ENCODE data around the gene SGPL1. TPM values are rescaled to one million over a fixed set of nuclear protein-coding genes. Genes with fewer than 3 reads are reported as not detected.

The SGPL1 gene
- total RNA-seq, 2 donors from 2014 or later, result 27.4 to 40.5 TPM

DNA sequence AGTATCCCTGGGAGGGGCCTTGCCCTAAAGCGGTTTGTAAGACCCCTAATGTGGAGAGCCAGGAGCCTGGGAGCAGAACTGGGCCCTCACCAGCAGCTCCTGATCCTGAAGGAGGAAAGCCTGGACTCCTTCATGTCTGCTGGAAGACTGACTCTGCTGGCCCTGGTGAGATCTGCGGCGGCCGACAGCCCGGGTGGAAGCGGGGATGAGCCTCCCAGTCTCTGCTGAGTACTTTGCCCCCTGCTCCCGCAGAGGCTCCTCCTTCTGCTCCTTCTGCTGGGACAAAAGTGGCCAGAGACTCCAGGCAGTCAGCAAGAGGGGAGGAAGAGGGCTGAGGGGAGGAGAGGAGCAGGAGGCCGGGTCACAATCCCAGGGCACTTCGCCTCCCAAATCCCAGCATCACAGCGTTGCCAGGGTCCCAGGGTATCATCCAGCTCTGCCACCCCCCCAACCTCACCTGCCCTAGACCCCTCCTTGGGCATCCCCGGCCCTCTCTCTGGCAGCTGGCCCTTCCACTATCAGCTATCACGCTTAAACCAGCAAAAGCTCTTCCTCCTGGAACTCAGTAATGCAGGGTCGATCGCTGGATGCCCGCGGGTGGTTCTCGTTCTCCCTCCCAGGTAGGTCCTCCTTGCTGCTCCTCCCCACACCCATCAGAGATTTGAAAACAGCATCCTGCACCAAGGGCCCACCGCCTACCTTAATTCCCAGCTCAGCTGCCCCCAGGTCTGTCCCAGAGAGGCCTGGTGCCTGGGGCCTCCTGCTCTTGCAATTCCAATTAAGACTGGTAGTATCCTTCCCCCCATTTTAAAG is 38.5 kb upstream of the SGPL1 start:
- H3K36me3 Mint-ChIP-seq, result no peaks in the 10 kb centered on the region
- ATAC-seq (no peak), DNase-seq (ENCODE audit: low spot score) (peak; percentile 23)
- peaks cover 0 to 8% of the 10 kb centered on the region in 2 donors for H3K4me1 Mint-ChIP-seq (ENCODE audit: low read depth in 2 of 2)
- H3K4me3 Mint-ChIP-seq, result no peak overlapping the region
- H3K27ac Mint-ChIP-seq, result no peak overlapping the region
- H3K27me3 Mint-ChIP-seq, result no peaks in the 10 kb centered on the region
- H3K9me3 Mint-ChIP-seq, result no peaks in the 10 kb centered on the region

DNA sequence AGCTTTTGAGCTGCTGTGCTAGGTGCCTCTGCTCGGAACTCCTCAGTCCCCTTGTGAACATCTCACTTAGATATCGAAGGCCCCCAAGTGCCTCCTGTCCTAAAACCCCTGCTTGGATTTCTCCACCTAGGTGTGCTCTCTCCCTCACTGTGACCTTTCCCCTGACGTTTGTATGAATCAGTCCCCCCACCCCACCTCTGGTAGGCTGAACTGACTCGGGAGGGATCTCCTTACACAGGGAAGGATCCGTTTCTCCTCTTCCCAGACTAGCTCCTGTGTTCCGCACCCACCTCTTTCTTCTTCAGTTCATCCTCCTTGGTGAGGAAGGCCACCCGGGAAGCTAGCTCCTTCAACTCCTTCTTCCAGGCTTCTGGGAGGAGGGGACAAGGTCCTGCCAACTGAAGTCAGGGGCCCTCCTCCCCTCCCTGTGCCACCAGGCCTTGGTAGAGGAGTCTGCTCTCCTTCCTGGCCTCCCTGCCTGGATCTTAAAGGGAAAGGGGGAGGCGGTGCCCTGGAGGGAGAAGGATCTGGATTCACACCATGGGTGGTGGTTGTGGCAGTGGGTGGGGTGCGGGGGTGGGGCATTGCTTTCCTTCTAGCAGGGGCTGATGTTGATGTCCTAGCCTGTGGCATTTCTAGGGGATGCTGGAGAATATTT is 37.4 kb upstream of the SGPL1 start:
- DNase-seq (ENCODE audit: low spot score), result peak; percentile 42
- H3K27me3 Mint-ChIP-seq, result no peaks in the 10 kb centered on the region
- ATAC-seq, result no peak
- no peak overlapping the region for H3K4me3 Mint-ChIP-seq
- H3K9me3 Mint-ChIP-seq, result no peaks in the 10 kb centered on the region
- H3K27ac Mint-ChIP-seq, result no peak overlapping the region
- H3K4me1 Mint-ChIP-seq (ENCODE audit: low read depth in 2 of 2), result peaks cover 5 to 13% of the 10 kb centered on the region in 2 donors
- no peaks in the 10 kb centered on the region for H3K36me3 Mint-ChIP-seq

DNA sequence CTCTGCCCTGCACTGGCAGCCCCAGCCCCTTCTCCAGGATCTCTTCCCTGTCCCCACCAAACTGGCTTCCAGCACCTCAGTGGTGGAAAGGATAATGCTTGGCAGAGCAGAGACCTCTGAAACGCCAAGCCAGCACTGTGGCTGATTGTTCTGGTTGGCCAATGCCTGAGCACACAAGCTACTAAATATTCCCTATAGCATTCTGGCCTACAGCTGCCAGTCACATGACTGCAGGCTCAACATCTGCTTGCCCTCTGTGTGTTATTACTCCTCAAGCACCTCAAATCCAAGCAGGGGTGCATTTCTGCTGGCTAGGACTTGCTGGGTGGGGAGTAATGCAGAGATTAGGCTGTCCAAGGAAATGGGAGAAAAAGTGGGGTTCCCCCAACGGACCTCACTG is 36.7 kb upstream of the SGPL1 start:
- H3K36me3 Mint-ChIP-seq, result no peaks in the 10 kb centered on the region
- no peak for ATAC-seq
- no peaks in the 10 kb centered on the region for H3K9me3 Mint-ChIP-seq
- H3K27me3 Mint-ChIP-seq, result no peaks in the 10 kb centered on the region
- H3K4me3 Mint-ChIP-seq, result no peak overlapping the region
- DNase-seq (ENCODE audit: low spot score), result peak; percentile 35
- no peak overlapping the region for H3K27ac Mint-ChIP-seq
- peaks cover 9 to 15% of the 10 kb centered on the region in 2 donors for H3K4me1 Mint-ChIP-seq (ENCODE audit: low read depth in 2 of 2)

DNA sequence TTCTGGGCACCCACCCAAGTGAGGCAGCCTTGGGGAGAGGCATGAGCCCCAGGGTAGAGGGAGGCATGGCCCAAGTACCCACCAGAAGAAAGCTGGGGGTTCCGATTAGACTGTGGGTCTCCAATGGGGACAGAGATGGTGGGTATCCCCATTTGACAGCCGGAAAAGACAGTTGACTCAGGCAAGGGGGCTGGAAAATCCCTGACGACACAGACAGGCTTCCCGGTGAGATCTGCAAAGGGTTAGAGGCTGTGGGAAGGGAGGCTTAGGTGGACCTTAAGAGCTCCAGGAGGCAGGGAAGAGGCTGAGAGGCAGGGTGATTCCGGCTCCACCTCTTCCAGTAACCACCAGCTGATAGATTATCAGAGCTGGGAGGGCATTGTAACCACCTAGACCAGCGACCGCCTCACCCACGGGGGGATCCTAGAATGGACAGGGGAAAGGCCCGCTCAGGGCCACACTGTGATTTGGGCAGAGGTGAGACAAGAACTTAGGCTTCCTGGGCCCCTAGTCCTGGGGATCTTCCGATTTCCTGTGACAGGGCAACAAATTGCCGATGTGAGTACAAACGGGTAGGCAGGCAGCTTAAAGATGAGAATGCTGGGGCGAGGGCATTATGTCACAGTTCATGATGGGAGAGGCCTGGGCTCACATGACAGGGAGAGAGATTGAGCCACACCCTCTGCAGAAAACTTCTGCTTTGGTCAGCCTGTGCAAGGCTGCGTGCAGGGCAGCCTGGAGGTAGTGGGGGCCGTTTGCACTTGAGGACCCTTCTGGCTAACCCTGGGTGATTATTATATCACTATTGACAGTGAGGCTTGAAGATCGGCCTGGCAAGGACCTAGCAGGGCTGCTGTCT is 36.0 kb upstream of the SGPL1 start:
- no peak overlapping the region for H3K27ac Mint-ChIP-seq

DNA sequence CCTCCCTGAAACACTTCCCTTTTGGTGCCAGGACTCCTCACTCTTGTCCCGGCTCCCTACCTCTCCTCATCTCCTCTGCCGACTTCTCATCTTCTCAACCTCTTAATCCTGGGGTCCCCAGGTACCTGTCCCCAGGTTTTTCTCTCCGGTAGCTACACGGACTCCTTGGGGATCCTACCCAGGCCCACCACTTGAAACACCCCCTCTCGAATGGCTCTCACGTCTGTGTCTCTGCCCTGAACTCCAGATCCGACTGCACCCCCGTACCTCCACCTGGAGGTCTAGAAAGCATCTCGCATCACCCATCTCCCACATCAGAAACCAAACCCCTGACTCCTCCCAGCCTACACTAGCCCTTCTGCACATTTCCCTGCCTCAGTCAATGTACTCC is 35.4 kb upstream of the SGPL1 start:
- ATAC-seq (no peak), DNase-seq (ENCODE audit: low spot score) (no peak)
- Mint-ChIP-seq H3K4me1 (ENCODE audit: low read depth in 2 of 2) (peaks cover 20 to 28% of the 10 kb centered on the region in 2 donors), H3K27ac (no peak overlapping the region), H3K9me3 (no peaks in the 10 kb centered on the region), H3K27me3 (no peaks in the 10 kb centered on the region), H3K4me3 (no peak overlapping the region), H3K36me3 (no peaks in the 10 kb centered on the region)

More for the DNA sequence above, 36.0 kb upstream of the SGPL1 start:
- H3K36me3 Mint-ChIP-seq, result no peaks in the 10 kb centered on the region
- no peak overlapping the region for H3K4me3 Mint-ChIP-seq
- DNase-seq (ENCODE audit: low spot score) (peak; percentile 47), ATAC-seq (no peak)
- H3K9me3 Mint-ChIP-seq, result no peaks in the 10 kb centered on the region
- H3K4me1 Mint-ChIP-seq (ENCODE audit: low read depth in 2 of 2), result peaks cover 15 to 22% of the 10 kb centered on the region in 2 donors
- no peaks in the 10 kb centered on the region for H3K27me3 Mint-ChIP-seq

DNA sequence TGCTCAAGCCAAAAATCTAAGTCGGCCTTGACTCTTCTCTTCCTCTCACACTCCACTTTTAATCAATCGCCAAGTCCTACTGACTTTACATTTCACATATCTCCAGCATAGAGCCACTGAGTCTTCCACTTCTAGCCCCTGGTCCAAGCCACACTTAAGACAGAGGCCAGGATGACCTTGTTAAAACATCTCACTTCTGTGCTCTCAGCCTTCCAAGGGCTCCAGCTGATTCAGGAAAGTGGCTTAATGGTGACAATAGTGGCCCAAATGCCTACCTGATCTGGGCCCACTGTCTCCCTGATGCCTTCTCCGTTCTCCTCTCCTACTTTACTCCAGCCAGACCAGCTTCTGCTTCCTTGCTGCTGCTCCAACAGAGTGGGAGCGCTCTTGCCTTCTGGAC is 35.0 kb upstream of the SGPL1 start:
- ATAC-seq (no peak), DNase-seq (ENCODE audit: low spot score) (peak; percentile 18)
- H3K9me3 Mint-ChIP-seq, result no peaks in the 10 kb centered on the region
- no peak overlapping the region for H3K4me3 Mint-ChIP-seq
- H3K36me3 Mint-ChIP-seq, result no peaks in the 10 kb centered on the region
- H3K4me1 Mint-ChIP-seq (ENCODE audit: low read depth in 2 of 2), result peaks cover 22 to 28% of the 10 kb centered on the region in 2 donors
- H3K27me3 Mint-ChIP-seq, result no peaks in the 10 kb centered on the region
- peak overlapping the region in 1 of 2 donors; percentile 17 for H3K27ac Mint-ChIP-seq

DNA sequence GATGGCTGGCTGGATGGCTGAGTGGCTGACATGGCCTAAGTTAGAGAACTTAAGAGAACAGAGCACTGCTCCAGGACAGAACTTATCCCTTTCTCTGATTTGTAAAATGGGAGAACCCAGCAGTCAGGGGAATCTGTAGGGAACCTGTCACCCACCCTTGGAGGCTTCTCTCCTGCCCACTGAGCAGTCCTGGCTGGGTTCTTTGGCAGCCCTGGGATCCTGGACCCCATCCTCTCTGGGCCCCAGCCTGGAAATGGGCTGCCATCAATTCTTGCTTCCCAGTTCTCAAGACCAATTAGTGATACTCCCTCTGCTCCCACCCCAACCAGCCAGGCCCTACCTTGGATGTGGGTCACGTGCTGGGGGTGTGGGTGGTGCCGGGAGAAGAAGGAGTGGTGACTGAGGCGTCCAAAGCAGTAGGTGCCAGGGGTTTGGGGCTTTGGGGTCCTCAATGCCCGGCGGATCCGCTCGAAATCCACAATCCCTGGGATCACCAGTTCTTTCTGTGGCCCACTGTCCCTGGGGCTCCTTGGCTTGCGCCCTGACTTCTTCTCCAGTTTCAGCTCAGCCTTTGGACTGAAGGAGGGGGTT is 34.2 kb upstream of the SGPL1 start:
- no peaks in the 10 kb centered on the region for H3K36me3 Mint-ChIP-seq
- peaks cover 30 to 36% of the 10 kb centered on the region in 2 donors for H3K4me1 Mint-ChIP-seq (ENCODE audit: low read depth in 2 of 2)
- no peaks in the 10 kb centered on the region for H3K27me3 Mint-ChIP-seq
- H3K27ac Mint-ChIP-seq, result peak overlapping the region in 1 of 2 donors; percentile 17
- H3K4me3 Mint-ChIP-seq, result no peak overlapping the region
- ATAC-seq (no peak), DNase-seq (ENCODE audit: low spot score) (peak; percentile 42)
- H3K9me3 Mint-ChIP-seq, result no peaks in the 10 kb centered on the region

DNA sequence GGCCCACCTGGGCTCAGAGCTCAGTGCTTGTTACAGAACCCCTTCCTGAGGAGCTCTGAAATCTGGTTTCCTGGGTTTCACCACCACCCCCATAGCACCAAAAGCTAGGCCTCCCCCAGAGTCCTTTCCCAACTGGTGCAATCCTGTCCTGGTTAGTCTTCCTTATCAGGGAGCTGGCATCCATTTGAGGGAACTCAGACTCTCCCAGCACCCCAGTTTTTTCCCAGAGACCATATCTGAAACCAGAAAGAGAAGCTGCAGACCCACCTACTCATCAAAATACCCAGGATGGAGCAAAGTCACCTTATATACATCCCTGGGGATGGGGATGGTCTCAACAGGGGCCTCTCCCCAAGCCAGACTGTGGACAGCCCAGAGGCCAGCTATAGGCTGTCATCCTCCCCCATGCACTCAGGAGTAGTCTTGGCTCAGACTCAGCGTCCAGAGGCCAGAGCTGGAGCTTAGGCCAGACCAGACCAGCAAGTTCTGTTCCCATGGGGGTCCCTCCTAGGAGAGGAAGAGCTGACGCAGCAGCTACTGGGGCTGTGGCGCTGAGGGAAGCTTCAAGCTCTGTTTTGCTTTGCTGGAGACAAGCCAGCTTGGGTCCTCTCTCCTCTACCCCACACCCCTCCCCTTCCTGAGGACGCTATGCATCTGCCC is 33.5 kb upstream of the SGPL1 start:
- H3K4me3 Mint-ChIP-seq, result no peak overlapping the region
- H3K36me3 Mint-ChIP-seq, result no peaks in the 10 kb centered on the region
- DNase-seq (ENCODE audit: low spot score), result peak; percentile 54
- no peaks in the 10 kb centered on the region for H3K9me3 Mint-ChIP-seq
- no peak for ATAC-seq
- no peak overlapping the region for H3K27ac Mint-ChIP-seq
- H3K4me1 Mint-ChIP-seq (ENCODE audit: low read depth in 2 of 2), result peaks cover 37 to 42% of the 10 kb centered on the region in 2 donors
- H3K27me3 Mint-ChIP-seq, result no peaks in the 10 kb centered on the region

DNA sequence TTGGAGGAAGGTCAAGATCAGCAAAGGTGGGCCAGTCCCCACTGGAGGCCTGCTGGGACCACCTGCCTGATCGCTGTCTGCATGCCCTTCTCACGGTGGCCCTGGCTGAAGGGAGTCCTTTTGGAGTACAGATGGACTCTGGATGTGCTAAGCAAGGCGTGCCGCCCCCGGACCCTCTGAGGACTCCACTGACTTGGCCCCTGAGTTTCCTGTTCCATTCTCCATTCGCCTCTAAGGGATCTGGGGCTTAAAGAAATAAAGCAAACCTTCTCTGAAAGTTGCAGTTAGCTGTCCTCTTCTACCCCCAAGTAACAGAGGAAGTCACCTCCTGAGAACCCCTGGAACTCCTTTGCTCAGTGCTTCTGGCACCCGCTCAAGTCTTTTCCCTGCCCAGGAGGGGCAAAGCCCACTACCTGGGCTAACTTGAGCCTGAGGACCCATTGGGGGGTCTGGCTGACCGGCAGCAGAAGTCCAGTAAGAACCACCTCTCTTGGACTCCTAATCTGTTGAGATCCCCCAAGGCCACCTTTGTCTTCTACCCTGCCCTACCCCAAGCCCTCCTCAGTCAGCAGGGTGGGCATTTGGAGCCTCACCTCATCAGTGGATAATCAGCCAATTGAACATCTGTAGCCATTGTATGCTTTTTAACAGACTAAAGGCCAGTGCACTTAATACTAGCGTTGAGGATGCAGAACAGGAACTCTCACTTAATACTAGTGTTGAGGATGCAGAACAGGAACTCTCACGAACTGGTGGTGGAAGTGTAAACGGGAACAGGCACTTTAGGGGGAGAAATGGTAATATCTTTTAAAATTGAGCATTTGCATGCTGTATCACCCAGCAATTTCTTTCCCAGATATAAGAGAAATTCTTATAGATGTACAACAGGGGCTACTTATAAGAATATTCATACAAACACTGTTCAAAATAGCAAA is 32.7 kb upstream of the SGPL1 start:
- no peak overlapping the region for H3K4me3 Mint-ChIP-seq
- DNase-seq (ENCODE audit: low spot score), result no peak
- H3K27ac Mint-ChIP-seq, result peak overlapping the region in 1 of 2 donors; percentile 67
- peaks cover 37 to 45% of the 10 kb centered on the region in 2 donors for H3K4me1 Mint-ChIP-seq (ENCODE audit: low read depth in 2 of 2)
- H3K27me3 Mint-ChIP-seq, result no peaks in the 10 kb centered on the region
- H3K9me3 Mint-ChIP-seq, result no peaks in the 10 kb centered on the region
- H3K36me3 Mint-ChIP-seq, result no peaks in the 10 kb centered on the region
- ATAC-seq, result no peak

DNA sequence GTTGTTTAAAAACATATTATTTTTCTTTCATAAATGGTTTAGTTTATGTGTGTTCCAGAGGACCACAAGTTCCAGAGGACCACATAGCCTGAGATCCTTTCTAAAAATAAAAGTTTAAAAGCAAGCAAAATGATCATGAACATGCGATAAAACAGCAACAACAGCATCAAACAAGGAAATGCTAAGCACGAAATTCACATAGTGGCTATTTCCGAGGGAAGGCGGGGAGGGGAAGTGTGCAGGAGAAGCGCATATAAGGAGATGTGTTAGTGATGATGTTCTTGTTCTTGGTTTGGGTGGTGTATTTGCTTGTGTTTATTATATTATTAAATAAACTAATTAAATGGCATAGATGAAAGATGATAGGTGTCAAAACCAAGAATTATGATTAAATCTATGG is 31.7 kb upstream of the SGPL1 start:
- peaks cover 40 to 53% of the 10 kb centered on the region in 2 donors for H3K4me1 Mint-ChIP-seq (ENCODE audit: low read depth in 2 of 2)
- H3K4me3 Mint-ChIP-seq, result no peak overlapping the region
- no peak overlapping the region for H3K27ac Mint-ChIP-seq
- ATAC-seq (no peak), DNase-seq (ENCODE audit: low spot score) (no peak)
- no peaks in the 10 kb centered on the region for H3K27me3 Mint-ChIP-seq
- H3K9me3 Mint-ChIP-seq, result no peaks in the 10 kb centered on the region
- H3K36me3 Mint-ChIP-seq, result no peaks in the 10 kb centered on the region

DNA sequence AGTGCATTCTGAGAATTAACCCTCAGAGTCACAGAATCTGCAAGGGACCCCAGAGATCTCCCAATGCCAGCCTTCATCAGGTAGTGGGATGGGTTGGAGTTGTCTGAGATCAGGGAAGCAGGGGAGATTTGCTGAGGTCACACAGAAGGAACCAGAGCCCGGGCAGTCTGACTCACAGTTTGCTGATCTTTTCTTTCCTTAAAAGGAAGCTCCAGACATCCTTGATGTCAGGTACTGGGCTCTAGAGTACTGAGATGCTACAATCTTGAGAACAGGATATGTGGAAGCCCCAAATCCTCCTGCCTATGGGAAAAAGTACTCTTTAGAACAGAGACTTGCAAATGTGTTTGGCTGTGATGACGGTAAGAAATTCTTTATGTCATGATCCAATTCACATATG is 31.3 kb upstream of the SGPL1 start:
- Mint-ChIP-seq H3K27ac (no peak overlapping the region), H3K4me1 (ENCODE audit: low read depth in 2 of 2) (peaks cover 40 to 53% of the 10 kb centered on the region in 2 donors), H3K27me3 (no peaks in the 10 kb centered on the region), H3K36me3 (no peaks in the 10 kb centered on the region), H3K4me3 (peak overlapping the region; percentile 20), H3K9me3 (no peaks in the 10 kb centered on the region)
- ATAC-seq, result no peak
- DNase-seq (ENCODE audit: low spot score), result no peak

DNA sequence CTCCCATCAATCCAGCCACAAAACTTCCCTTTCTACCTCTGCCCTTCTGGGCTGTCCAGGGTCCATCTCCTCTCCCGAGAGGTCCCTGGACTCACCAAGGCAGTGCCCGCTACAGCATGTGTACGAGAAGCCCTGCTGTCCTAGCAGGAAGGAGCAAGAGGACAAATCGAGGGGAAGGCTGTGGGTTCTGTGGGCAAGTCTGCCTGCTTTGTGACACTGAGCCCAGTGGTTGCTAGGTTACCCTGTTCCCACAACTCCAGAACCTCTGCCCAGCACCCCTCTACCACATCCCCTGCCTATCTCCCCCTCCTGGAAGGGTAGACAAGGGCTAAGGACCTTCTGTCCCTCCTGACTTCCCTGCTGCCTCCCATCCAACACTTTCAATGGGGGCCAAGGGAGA is 30.6 kb upstream of the SGPL1 start, which contains the start of gene TBATA:
TSS of gene TBATA (minus strand) at position 188 of the 400 bp plus-strand sequence. CDS start 1,998 bp downstream, outside the sequence.
- Mint-ChIP-seq H3K27me3 (no peaks in the 10 kb centered on the region), H3K27ac (peak within 1 kb of the TSS; percentile 71 to 89), H3K9me3 (no peaks in the 10 kb centered on the region), H3K4me3 (peak within 1 kb of the TSS; percentile 20), H3K36me3 (no peaks in the 10 kb centered on the region), H3K4me1 (ENCODE audit: low read depth in 2 of 2) (peaks cover 40 to 54% of the 10 kb centered on the region in 2 donors)
- DNase-seq (ENCODE audit: low spot score) (no peak), ATAC-seq (peak; percentile 73)

Measured in natural killer cell treated with Interleukin-12 subunit alpha and Interleukin-12 subunit beta and Interleukin-15 and Interleukin-18, amount 100 ng/mL, for 72 hours (primary cell).